AG10803 (cell line): ENCODE results near the gene RRP8.

ENCODE experiments used
- DNase-seq: peaks from one replicate; pipeline ENCODE4 v3.0.0; 2010; ENCODE audit warnings: low read depth
- H3K4me3 ChIP-seq: 2 replicates; pipeline ENCODE4 v1.5.1; 2011; ENCODE audit warnings: mild to moderate bottlenecking, low read length, control low read depth
- CTCF ChIP-seq: conservative IDR thresholded peaks from 2 replicates; pipeline ENCODE4 v1.5.1; 2011; ENCODE audit warnings: mild to moderate bottlenecking, low read length, control low read depth, inconsistent platforms

Gene RRP8

GRCh38 chr11:6586434-6587359 is 16.7 kb downstream of the RRP8 start:
- peak overlapping the region; percentile 34 for H3K4me3 ChIP-seq
- DNase-seq, result peak; percentile 32
- TF ChIP-seq CTCF, result no peak

- no peak overlapping the region for H3K4me3 ChIP-seq
- TF ChIP-seq CTCF, result no peak
- DNase-seq, result no peak
Measured at GRCh38 chr11:6584528-6584927, 18.9 kb downstream of the RRP8 start.

GRCh38 chr11:6583584-6583983 is 19.8 kb downstream of the RRP8 start:
- no peak for DNase-seq
- TF ChIP-seq CTCF, result no peak
- no peak overlapping the region for H3K4me3 ChIP-seq

- no peak overlapping the region for H3K4me3 ChIP-seq
- no peak for DNase-seq
- TF ChIP-seq CTCF, result no peak
Measured at GRCh38 chr11:6579681-6580080, 23.7 kb downstream of the RRP8 start.

GRCh38 chr11:6578134-6578533 is 25.3 kb downstream of the RRP8 start:
- no peak for DNase-seq
- TF ChIP-seq CTCF, result no peak
- no peak overlapping the region for H3K4me3 ChIP-seq

GRCh38 chr11:6576471-6577373 is 26.7 kb downstream of the RRP8 start:
- peak; percentile 90 for DNase-seq
- no peak overlapping the region for H3K4me3 ChIP-seq
- peak; percentile 49; the same call in 1 of the 2 replicates for TF ChIP-seq CTCF
